A673 (cell line): Measurements from ENCODE around the gene MAP2K5. TPM values are rescaled to one million over a fixed set of nuclear protein-coding genes. Genes with fewer than 3 reads are reported as not detected.

Experiments used
- BruUV-seq: library from RNA; stranded (reverse); fragments of 400-500 nt; replicated peaks from 2 replicates; lab custom pipeline; 2021; lab: Mats Ljungman, UMichigan
- CTCF ChIA-PET: fragments of 300-600 bp; sonication (Branson Sonifier 250); formaldehyde crosslinking; loops from one replicate; lab custom pipeline; 2022; ENCODE audit warnings: antibody characterized with exemption; lab: Charles Lee
- POLR2A ChIA-PET: fragments of 300-600 bp; sonication (Branson Sonifier 250); formaldehyde crosslinking; loops from one replicate; lab custom pipeline; 2022; ENCODE audit warnings: antibody characterized with exemption; ENCODE audit not compliant: low non-redundant PET; lab: Charles Lee
- DNase-seq: peaks from one replicate; pipeline ENCODE4 v3.0.0-alpha.2; 2015; ENCODE audit warnings: low spot score
- H3K27ac ChIP-seq: fragments of 200-600 bp; sonication (generic); 2 replicates; pipeline ENCODE4 v1.5.1; 2016; ENCODE audit warnings: mixed run types, low read depth, mild to moderate bottlenecking, mixed read lengths, antibody characterized with exemption, low read length; ENCODE audit not compliant: poor library complexity, severe bottlenecking
- H3K27me3 ChIP-seq: fragments of 200-600 bp; sonication (generic); replicated peaks from 2 replicates; pipeline ENCODE4 v1.6.1; 2017; ENCODE audit warnings: mixed run types, low read depth, mild to moderate bottlenecking, mixed read lengths, antibody characterized with exemption, low read length; ENCODE audit not compliant: insufficient read depth, poor library complexity
- H3K36me3 ChIP-seq: fragments of 200-600 bp; sonication (generic); 2 replicates; pipeline ENCODE4 v1.6.1; 2016; ENCODE audit warnings: mixed run types, mild to moderate bottlenecking, mixed read lengths, antibody characterized with exemption, low read length; ENCODE audit not compliant: insufficient read depth, poor library complexity, severe bottlenecking
- H3K4me1 ChIP-seq: fragments of 200-600 bp; sonication (generic); 2 replicates; pipeline ENCODE4 v1.6.1; 2017; ENCODE audit warnings: mixed run types, mild to moderate bottlenecking, mixed read lengths, antibody characterized with exemption, low read length; ENCODE audit not compliant: insufficient read depth, poor library complexity, severe bottlenecking
- H3K4me3 ChIP-seq: fragments of 200-600 bp; sonication (generic); 2 replicates; pipeline ENCODE4 v1.5.1; 2016; ENCODE audit warnings: low read depth, mixed run types, mild to moderate bottlenecking, mixed read lengths, low read length; ENCODE audit not compliant: poor library complexity, severe bottlenecking
- H3K9me3 ChIP-seq: fragments of 200-600 bp; sonication (generic); 2 replicates; pipeline ENCODE4 v1.6.1; 2016; ENCODE audit warnings: mixed run types, low read depth, mild to moderate bottlenecking, mixed read lengths, antibody characterized with exemption, low read length; ENCODE audit not compliant: poor library complexity, severe bottlenecking
- EZH2 ChIP-seq: fragments of 200-600 bp; sonication (generic); IDR thresholded peaks from 2 replicates; pipeline ENCODE4 v1.6.1; 2017; ENCODE audit warnings: borderline replicate concordance, low read depth, mild to moderate bottlenecking, mixed read lengths, antibody characterized with exemption, low read length; ENCODE audit not compliant: poor library complexity, severe bottlenecking
- intact Hi-C: fragments of 100-400 bp; cut with micrococcal nuclease; formaldehyde crosslinking; loops from one replicate; pipeline ENCODE4 v1.10.0; 2022; ENCODE audit not compliant: unreplicated experiment
- total RNA-seq: library from RNA; stranded (reverse); gene quantifications from 2 replicates; pipeline ENCODE4 v1.2.3, GENCODE V29; 2021
- TF ChIP-seq, protein P1 (sequence below): fragments of 300-800, 200-600 bp; sonication (generic); conservative IDR thresholded peaks from 2 replicates; pipeline ENCODE4 v1.5.1; 2017; ENCODE audit warnings: low read depth, mild to moderate bottlenecking, antibody characterized with exemption, low read length, moderate library complexity, mixed read lengths

MAP2K5 gene
- total RNA-seq, 1 experiment from 2014 or later: 62.8 TPM

DNA sequence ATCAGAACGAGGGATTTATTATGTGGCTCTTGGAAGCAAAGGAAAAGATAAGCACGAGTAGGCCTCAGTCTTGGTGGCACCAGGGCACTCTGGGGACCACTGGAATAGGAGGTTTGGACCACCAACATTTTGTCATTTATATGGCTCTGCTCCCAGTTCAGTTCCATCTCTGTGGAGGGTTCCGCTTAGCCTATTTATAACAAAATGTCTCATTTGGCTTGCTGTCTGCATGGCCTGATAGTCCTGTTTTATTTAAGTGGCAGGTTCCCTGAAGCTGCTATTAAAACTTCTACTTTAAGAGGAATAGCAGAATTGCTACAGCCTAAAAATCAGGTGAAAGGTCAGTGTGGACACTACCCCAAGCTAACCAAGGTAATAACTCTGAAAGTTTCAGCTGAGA, 27.2 kb downstream of the MAP2K5 start:
- no peak for DNase-seq
- no peak for TF ChIP-seq EZH2
- TF ChIP-seq, protein P1, sequence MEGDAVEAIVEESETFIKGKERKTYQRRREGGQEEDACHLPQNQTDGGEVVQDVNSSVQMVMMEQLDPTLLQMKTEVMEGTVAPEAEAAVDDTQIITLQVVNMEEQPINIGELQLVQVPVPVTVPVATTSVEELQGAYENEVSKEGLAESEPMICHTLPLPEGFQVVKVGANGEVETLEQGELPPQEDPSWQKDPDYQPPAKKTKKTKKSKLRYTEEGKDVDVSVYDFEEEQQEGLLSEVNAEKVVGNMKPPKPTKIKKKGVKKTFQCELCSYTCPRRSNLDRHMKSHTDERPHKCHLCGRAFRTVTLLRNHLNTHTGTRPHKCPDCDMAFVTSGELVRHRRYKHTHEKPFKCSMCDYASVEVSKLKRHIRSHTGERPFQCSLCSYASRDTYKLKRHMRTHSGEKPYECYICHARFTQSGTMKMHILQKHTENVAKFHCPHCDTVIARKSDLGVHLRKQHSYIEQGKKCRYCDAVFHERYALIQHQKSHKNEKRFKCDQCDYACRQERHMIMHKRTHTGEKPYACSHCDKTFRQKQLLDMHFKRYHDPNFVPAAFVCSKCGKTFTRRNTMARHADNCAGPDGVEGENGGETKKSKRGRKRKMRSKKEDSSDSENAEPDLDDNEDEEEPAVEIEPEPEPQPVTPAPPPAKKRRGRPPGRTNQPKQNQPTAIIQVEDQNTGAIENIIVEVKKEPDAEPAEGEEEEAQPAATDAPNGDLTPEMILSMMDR: no peak
- Histone ChIP-seq H3K9me3 (no peaks in the 10 kb centered on the region), H3K27me3 (no peaks in the 10 kb centered on the region), H3K36me3 (no peaks in the 10 kb centered on the region), H3K4me1 (no peaks in the 10 kb centered on the region), H3K27ac (no peak overlapping the region), H3K4me3 (no peak overlapping the region)
- POLR2A ChIA-PET: no interaction called here
- CTCF ChIA-PET: no interaction called here
- no TSS peak for BruUV-seq
- intact Hi-C loops: no loop called here

DNA sequence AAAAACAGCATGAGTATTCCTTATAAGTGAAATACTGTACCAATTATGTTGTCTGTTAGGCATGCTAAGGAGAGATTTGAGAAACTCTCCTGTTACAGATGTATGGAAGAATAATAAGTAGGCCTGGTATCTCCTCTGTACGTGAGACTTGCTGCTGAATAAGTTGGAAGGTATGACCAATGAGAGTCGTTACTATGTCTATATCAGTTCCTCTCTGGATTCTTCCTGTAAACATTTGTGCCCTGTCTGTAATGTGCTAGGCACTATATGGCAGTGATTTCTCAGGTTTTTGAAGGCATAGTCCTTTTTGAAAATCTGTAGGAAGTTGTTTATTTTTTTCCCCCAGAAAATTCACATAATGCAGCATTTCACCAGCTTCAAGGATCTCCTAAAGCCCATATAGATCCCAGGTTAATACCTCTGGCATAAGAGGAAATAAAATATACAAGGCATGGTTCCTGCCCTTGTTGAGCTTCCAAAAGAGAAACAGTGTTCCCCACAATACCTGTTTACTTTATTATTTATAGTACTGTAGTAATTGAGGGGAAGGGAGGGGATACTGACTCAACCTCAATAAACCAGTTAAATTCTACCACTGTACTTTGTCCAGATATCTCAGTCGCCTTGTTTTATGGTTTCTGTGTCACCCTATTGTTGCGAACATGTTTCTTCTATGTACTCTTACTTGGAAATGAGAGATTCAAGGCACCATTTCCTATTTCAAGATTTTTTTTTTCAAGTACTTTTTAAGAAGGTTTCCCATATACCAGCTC, 28.6 kb downstream of the MAP2K5 start:
- ChIA-PET CTCF (no interaction called here), POLR2A (no interaction called here)
- H3K4me1 ChIP-seq: peaks cover 6% of the 10 kb centered on the region
- BruUV-seq: no TSS peak
- no peaks in the 10 kb centered on the region for H3K27me3 ChIP-seq
- H3K4me3 ChIP-seq: no peak overlapping the region
- H3K36me3 ChIP-seq: no peaks in the 10 kb centered on the region
- TF ChIP-seq, protein P1: no peak
- no peak for TF ChIP-seq EZH2
- intact Hi-C loops: no loop called here
- no peak for DNase-seq
- no peaks in the 10 kb centered on the region for H3K9me3 ChIP-seq
- H3K27ac ChIP-seq: no peak overlapping the region

DNA sequence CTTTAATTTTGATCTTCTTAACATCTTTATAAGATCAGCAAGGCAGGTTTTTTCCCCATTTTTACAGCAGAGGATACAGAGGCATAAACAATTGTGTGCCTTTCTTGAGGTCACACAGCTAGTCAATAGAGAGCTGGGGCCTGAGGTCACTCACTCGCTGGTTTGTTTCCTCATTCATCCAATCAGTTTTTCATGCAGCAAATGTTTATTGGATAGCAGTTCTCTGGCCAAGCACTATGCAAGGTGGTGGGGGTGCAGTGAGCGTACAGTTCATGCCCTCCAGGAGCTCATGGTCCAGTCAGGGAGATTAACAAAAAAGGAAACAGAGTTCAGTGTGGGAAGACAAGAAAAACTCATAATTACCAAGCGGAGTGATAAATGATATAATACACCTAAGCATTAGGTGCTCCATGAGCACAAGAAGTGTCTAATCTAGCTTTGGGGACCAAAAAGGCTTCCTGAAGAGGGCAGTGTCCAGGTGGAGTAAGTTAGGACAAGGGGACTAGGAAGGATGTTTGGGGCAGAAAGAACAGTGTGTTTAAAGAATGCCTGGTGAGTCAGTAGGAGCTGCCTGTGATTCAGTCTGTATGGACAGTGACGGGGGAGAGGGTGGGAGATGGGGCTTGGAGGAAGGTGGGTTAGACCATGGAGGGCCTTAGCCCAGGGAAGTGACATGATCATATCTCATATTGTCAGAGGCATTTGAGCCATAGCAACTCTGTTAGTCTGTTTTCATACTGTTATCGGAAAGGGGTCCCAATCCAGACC, 29.3 kb downstream of the MAP2K5 start:
- H3K4me3 ChIP-seq: no peak overlapping the region
- intact Hi-C loops: no loop called here
- no peaks in the 10 kb centered on the region for H3K9me3 ChIP-seq
- H3K36me3 ChIP-seq: no peaks in the 10 kb centered on the region
- H3K4me1 ChIP-seq: peaks cover 6% of the 10 kb centered on the region
- H3K27ac ChIP-seq: no peak overlapping the region
- ChIA-PET CTCF (no interaction called here), POLR2A (no interaction called here)
- DNase-seq: no peak
- no peak for TF ChIP-seq EZH2
- TF ChIP-seq, protein P1: no peak
- no peaks in the 10 kb centered on the region for H3K27me3 ChIP-seq
- no TSS peak for BruUV-seq
